HEK293 (cell line): ENCODE results near the gene KATNB1.
A peak's percentile ranks its signal among the peaks of the same experiment; 100 is the strongest.

Source experiments
- CTCF ChIA-PET: fragments of 350-600 bp; formaldehyde crosslinking; extraction: SDS; loops from one replicate; lab custom pipeline; 2021; ENCODE audit warnings: antibody characterized with exemption; lab: Yijun Ruan, JAX
- POLR2A ChIA-PET: fragments of 300-600 bp; formaldehyde crosslinking; extraction: SDS; loops from one replicate; lab custom pipeline; 2020; ENCODE audit warnings: antibody characterized with exemption, inconsistent platforms; lab: Yijun Ruan, JAX
- H3K27ac ChIP-seq: fragments of 200-500 bp; sonication (Bioruptor generic); 2 replicates; pipeline ENCODE4 v1.5.1; 2014; ENCODE audit warnings: low read depth, low read length, control low read depth, inconsistent platforms; ENCODE audit errors: extremely low read depth
- H3K36me3 ChIP-seq, 2 experiments: fragments of 200-500 bp in 1 of 2; sonication (Bioruptor generic) in 1 of 2; 1 replicate in 1 of 2; 2 replicates in 1 of 2; pipeline ENCODE4 v1.5.1; 2014 to 2017; ENCODE audit warnings: inconsistent platforms in 2 of 2, low read length in 2 of 2; ENCODE audit not compliant: control insufficient read depth in 2 of 2, insufficient read depth in 1 of 2
- H3K4me1 ChIP-seq: fragments of 200-500 bp; sonication (Bioruptor generic); 2 replicates; pipeline ENCODE4 v1.5.1; 2014; ENCODE audit warnings: mild to moderate bottlenecking, low read length, inconsistent platforms; ENCODE audit not compliant: control insufficient read depth, insufficient read depth
- H3K4me3 ChIP-seq: 2 replicates; pipeline ENCODE4 v1.5.1; 2011; ENCODE audit warnings: low read depth, mild to moderate bottlenecking, control low read depth, low read length, moderate library complexity
- H3K9me3 ChIP-seq: fragments of 200-500 bp; sonication (Bioruptor generic); 2 replicates; pipeline ENCODE4 v1.5.1; 2014; ENCODE audit warnings: low read depth, low read length, inconsistent platforms; ENCODE audit not compliant: control insufficient read depth, insufficient read depth
- GLI2 ChIP-seq: fragments of 450-650 bp; formaldehyde crosslinking; IDR thresholded peaks from 2 replicates; pipeline ENCODE4; 2017; ENCODE audit warnings: missing biosample characterization, missing genetic modification characterization, low read depth, borderline replicate concordance
- GLI4 ChIP-seq: fragments of 450-650 bp; formaldehyde crosslinking; IDR thresholded peaks from 2 replicates; pipeline ENCODE4 v1.5.1; 2016; ENCODE audit warnings: missing biosample characterization, missing genetic modification characterization
- GLIS1 ChIP-seq: fragments of 450-650 bp; formaldehyde crosslinking; IDR thresholded peaks from 2 replicates; pipeline ENCODE4 v1.5.1; 2016; ENCODE audit warnings: missing biosample characterization, missing genetic modification characterization
- KLF8 ChIP-seq: fragments of 450-650 bp; formaldehyde crosslinking; IDR thresholded peaks from 2 replicates; pipeline ENCODE4 v1.5.1; 2016; ENCODE audit warnings: missing biosample characterization, missing genetic modification characterization
- MYNN ChIP-seq: fragments of 450-650 bp; formaldehyde crosslinking; IDR thresholded peaks from 2 replicates; pipeline ENCODE4 v1.5.1; 2016; ENCODE audit warnings: missing biosample characterization, missing genetic modification characterization, borderline replicate concordance
- ZNF155 ChIP-seq: fragments of 450-650 bp; formaldehyde crosslinking; IDR thresholded peaks from 2 replicates; pipeline ENCODE4 v1.5.1; 2016; ENCODE audit warnings: missing biosample characterization, missing genetic modification characterization
- ZNF16 ChIP-seq: fragments of 450-650 bp; formaldehyde crosslinking; IDR thresholded peaks from 2 replicates; pipeline ENCODE4 v1.5.1; 2016; ENCODE audit warnings: low read depth, missing biosample characterization, missing genetic modification characterization
- ZNF19 ChIP-seq: fragments of 450-650 bp; formaldehyde crosslinking; IDR thresholded peaks from 2 replicates; pipeline ENCODE4; 2016; ENCODE audit warnings: missing biosample characterization, missing genetic modification characterization, low read depth
- ZNF2 ChIP-seq: fragments of 450-650 bp; formaldehyde crosslinking; IDR thresholded peaks from 2 replicates; pipeline ENCODE4 v1.5.1; 2016; ENCODE audit warnings: missing biosample characterization, missing genetic modification characterization
- ZNF202 ChIP-seq: fragments of 450-650 bp; formaldehyde crosslinking; IDR thresholded peaks from 2 replicates; pipeline ENCODE4 v1.5.1; 2016; ENCODE audit warnings: missing biosample characterization, missing genetic modification characterization, borderline replicate concordance
- TF ChIP-seq, protein P1 (sequence below): fragments of 450-650 bp; formaldehyde crosslinking; IDR thresholded peaks from 2 replicates; pipeline ENCODE4 v1.5.1; 2016; ENCODE audit warnings: missing biosample characterization, missing genetic modification characterization
- TF ChIP-seq, protein P2 (sequence below): fragments of 450-650 bp; formaldehyde crosslinking; IDR thresholded peaks from 2 replicates; pipeline ENCODE4 v1.5.1; 2017; ENCODE audit warnings: missing biosample characterization, mild to moderate bottlenecking, missing genetic modification characterization, moderate library complexity
- TF ChIP-seq, protein P3 (sequence below): fragments of 450-650 bp; formaldehyde crosslinking; IDR thresholded peaks from 2 replicates; pipeline ENCODE4 v1.5.1; 2017; ENCODE audit warnings: missing biosample characterization, missing genetic modification characterization
- TF ChIP-seq, protein P4 (sequence below): IDR thresholded peaks from 2 replicates; pipeline ENCODE4 v1.6.1; 2011; ENCODE audit warnings: mild to moderate bottlenecking, low read depth, low read length, borderline replicate concordance
- TF ChIP-seq, protein P5 (sequence below): fragments of 450-650 bp; formaldehyde crosslinking; IDR thresholded peaks from 2 replicates; pipeline ENCODE4 v1.5.1; 2017; ENCODE audit warnings: missing biosample characterization, missing genetic modification characterization

The KATNB1 gene

DNA sequence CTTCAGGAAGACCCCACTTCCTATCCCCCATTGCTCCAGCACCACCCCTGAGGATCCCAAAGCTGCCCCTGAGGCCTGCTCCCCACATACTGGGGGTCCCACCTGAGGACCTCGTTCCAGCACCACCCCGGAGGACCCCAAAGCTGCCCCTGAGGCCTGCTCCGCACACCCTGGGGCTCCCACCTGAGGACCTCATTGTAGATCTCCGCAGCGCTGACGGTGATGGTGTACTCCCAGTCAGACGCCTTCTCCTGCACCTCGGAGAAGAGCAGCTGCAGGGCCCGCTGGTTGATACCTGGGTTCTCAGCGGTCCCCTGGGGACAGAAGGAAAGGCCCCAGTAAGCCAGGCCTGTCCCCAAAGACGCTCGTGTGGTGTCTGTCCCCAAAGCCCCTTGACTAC, 26.4 kb downstream of the KATNB1 start (continued):
- TF ChIP-seq, protein P1, sequence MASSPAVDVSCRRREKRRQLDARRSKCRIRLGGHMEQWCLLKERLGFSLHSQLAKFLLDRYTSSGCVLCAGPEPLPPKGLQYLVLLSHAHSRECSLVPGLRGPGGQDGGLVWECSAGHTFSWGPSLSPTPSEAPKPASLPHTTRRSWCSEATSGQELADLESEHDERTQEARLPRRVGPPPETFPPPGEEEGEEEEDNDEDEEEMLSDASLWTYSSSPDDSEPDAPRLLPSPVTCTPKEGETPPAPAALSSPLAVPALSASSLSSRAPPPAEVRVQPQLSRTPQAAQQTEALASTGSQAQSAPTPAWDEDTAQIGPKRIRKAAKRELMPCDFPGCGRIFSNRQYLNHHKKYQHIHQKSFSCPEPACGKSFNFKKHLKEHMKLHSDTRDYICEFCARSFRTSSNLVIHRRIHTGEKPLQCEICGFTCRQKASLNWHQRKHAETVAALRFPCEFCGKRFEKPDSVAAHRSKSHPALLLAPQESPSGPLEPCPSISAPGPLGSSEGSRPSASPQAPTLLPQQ, result no peak
- TF ChIP-seq, protein P2, sequence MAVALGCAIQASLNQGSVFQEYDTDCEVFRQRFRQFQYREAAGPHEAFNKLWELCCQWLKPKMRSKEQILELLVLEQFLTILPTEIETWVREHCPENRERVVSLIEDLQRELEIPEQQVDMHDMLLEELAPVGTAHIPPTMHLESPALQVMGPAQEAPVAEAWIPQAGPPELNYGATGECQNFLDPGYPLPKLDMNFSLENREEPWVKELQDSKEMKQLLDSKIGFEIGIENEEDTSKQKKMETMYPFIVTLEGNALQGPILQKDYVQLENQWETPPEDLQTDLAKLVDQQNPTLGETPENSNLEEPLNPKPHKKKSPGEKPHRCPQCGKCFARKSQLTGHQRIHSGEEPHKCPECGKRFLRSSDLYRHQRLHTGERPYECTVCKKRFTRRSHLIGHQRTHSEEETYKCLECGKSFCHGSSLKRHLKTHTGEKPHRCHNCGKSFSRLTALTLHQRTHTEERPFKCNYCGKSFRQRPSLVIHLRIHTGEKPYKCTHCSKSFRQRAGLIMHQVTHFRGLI (tag by site-specific recombination), result no peak
- TF ChIP-seq GLI4 (tag by site-specific recombination), result no peak
- no peak for TF ChIP-seq ZNF19
- TF ChIP-seq ZNF202, result no peak
- no peak for TF ChIP-seq ZNF2
- TF ChIP-seq, all 188 proteins: peak for 0

DNA sequence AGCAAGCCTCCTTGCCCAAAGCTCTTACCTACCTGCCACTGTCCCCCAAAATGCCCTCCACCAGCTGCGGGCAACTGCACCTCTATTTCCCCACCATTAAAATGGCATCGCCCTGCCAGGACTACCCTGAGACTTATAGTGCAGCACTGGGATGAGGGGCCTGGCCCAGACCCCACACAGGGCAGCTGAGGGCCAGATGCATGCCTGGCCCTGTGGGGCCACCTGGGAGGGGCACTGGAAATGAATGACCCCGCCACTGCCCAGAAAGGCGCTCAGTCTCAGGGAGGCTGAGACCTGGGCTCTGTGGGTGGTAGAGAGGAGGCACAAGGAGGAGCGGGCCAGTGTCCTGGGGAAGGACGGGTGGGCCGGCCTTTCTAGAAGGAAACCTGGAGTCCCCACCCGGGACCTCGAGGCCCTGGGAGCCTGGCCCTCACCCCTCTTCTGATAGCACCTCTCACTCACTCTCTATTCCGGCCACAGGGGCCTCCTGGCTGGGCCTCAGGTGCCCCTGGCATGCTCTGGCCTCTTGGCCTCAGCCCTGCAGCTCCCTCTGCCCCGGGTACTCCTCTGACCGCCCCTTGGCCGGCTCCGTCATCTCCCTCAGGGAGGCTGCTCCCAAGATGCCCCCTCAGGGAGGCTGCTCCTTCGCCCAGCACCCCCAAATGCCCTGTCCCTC, 26.9 kb downstream of the KATNB1 start:
- H3K4me3 ChIP-seq, result no peak overlapping the region
- POLR2A ChIA-PET, result no interaction called here
- peaks cover 0 to 32% of the 10 kb centered on the region in 2 experiments; a peak in 1 of 3 replicates for H3K36me3 ChIP-seq

DNA sequence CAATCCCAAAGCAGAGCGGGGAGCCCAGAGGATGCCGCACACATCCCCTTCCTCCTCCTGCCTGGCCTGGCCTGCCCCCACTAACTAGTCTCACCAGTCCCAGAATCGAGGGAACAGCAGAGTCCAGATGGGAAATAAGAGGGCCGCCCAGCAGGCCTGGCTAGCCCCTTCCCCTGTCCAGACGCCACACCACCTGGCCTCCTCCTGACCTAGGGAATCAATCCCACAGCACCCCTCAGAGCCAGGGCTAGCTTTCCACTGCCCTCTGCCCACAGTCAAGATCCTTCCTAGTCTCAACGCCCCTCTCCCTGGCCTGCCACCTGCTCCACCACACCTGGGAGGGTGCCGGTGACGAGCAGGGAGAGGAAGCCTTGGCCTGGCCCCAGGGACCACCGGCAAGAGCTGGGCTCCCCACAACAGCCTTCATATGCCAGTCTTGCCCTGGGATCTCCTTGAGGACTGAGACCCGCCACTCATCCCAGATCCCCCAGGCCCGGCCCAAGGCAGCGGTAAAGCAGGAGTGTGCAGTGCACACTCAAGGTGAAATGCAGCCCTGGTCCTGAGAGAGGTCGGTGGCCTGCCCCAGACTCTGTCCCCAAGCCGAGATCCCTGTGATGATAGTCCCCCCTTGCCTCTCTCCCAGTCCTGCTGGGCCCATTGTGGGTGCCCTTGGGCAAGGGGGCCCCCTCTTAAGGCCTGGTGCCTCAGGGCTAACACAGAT, 27.9 kb downstream of the KATNB1 start:
- Histone ChIP-seq H3K9me3 (no peaks in the 10 kb centered on the region), H3K4me1 (peaks cover 4% of the 10 kb centered on the region), H3K27ac (no peak overlapping the region)
- POLR2A ChIA-PET, result interaction anchor here (0.6 to 1.3 kb wide), 2 partner anchors 28 to 366 kb away, joined by 3 to 7 read pairs; partner anchors contain the start of genes CFAP20 and KATNB1
- CTCF ChIA-PET, result interaction anchor here (0.6 kb wide), 2 partner anchors 11 to 160 kb away, joined by 3 read pairs; no protein-coding TSS in a partner anchor
- TF ChIP-seq, protein P3, sequence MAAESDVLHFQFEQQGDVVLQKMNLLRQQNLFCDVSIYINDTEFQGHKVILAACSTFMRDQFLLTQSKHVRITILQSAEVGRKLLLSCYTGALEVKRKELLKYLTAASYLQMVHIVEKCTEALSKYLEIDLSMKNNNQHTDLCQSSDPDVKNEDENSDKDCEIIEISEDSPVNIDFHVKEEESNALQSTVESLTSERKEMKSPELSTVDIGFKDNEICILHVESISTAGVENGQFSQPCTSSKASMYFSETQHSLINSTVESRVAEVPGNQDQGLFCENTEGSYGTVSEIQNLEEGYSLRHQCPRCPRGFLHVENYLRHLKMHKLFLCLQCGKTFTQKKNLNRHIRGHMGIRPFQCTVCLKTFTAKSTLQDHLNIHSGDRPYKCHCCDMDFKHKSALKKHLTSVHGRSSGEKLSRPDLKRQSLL (tag by site-specific recombination), result no peak
- TF ChIP-seq MYNN (tag by site-specific recombination) (no peak), ZNF16 (tag by site-specific recombination) (no peak), ZNF202 (no peak), KLF8 (tag by site-specific recombination) (no peak)
- TF ChIP-seq, protein P4, sequence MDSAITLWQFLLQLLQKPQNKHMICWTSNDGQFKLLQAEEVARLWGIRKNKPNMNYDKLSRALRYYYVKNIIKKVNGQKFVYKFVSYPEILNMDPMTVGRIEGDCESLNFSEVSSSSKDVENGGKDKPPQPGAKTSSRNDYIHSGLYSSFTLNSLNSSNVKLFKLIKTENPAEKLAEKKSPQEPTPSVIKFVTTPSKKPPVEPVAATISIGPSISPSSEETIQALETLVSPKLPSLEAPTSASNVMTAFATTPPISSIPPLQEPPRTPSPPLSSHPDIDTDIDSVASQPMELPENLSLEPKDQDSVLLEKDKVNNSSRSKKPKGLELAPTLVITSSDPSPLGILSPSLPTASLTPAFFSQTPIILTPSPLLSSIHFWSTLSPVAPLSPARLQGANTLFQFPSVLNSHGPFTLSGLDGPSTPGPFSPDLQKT, result no peak
- TF ChIP-seq, all 188 proteins: peak for 0
- Histone ChIP-seq H3K4me3 (no peak overlapping the region), H3K36me3 (peaks cover 0 to 24% of the 10 kb centered on the region in 2 experiments; a peak in 2 of 3 replicates)

More for the DNA sequence above, 26.9 kb downstream of the KATNB1 start:
- Histone ChIP-seq H3K4me1 (peaks cover 4% of the 10 kb centered on the region), H3K9me3 (no peaks in the 10 kb centered on the region), H3K27ac (no peak overlapping the region)
- CTCF ChIA-PET, result no interaction called here
- TF ChIP-seq, protein P5, sequence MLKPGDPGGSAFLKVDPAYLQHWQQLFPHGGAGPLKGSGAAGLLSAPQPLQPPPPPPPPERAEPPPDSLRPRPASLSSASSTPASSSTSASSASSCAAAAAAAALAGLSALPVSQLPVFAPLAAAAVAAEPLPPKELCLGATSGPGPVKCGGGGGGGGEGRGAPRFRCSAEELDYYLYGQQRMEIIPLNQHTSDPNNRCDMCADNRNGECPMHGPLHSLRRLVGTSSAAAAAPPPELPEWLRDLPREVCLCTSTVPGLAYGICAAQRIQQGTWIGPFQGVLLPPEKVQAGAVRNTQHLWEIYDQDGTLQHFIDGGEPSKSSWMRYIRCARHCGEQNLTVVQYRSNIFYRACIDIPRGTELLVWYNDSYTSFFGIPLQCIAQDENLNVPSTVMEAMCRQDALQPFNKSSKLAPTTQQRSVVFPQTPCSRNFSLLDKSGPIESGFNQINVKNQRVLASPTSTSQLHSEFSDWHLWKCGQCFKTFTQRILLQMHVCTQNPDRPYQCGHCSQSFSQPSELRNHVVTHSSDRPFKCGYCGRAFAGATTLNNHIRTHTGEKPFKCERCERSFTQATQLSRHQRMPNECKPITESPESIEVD (tag by site-specific recombination), result no peak
- TF ChIP-seq GLIS1 (peak; percentile 40), ZNF155 (tag by site-specific recombination) (no peak), GLI2 (tag by site-specific recombination) (no peak)
- TF ChIP-seq, protein P3 (tag by site-specific recombination), result 0 out of 2 replicates have a peak, but pooled peaks have one; percentile 45
